Adrenal gland (tissue), 12 donors: ENCODE data around the gene PTPRD. TPM values are rescaled to one million over a fixed set of nuclear protein-coding genes. Genes with fewer than 3 reads are reported as not detected.

Source experiments
- DNase-seq, 7 donors: peaks; one replicate each; pipeline ENCODE4 v3.0.0-alpha.2; 2019 to 2020
- H3K27ac ChIP-seq, 5 donors: fragments of 200-600 bp; sonication (generic) in 4 of 5; 1 replicate in 3 of 5; 2 replicates in 2 of 5; pipeline versions ENCODE4 v1.5.1 to v1.8.0; 2016 to 2020; ENCODE audit warnings: mild to moderate bottlenecking in 1 of 5
- H3K27me3 ChIP-seq: fragments of 200-600 bp; 2 replicates; pipeline ENCODE4 v1.8.0; 2021
- H3K36me3 ChIP-seq, 2 donors: fragments of 200-600 bp; replicated peaks in 1 of 2; 1 replicate in 1 of 2; 2 replicates in 1 of 2; pipeline versions ENCODE4 v1.5.1 to v1.8.0; 2018 to 2022
- H3K4me1 ChIP-seq, 2 donors: fragments of 200-600 bp; replicated peaks in 1 of 2; 1 replicate in 1 of 2; 2 replicates in 1 of 2; pipeline versions ENCODE4 v1.5.1 to v1.8.0; 2018 to 2021
- H3K4me3 ChIP-seq, 4 donors: fragments of 200-600 bp; sonication (generic) in 3 of 4; one replicate each; pipeline ENCODE4 v1.5.1; 2016 to 2018
- H3K9me3 ChIP-seq, 3 donors: fragments of 200-600 bp; sonication (generic) in 1 of 3; replicated peaks in 1 of 3; 1 replicate in 2 of 3; 2 replicates in 1 of 3; pipeline versions ENCODE4 v1.5.1 to v1.8.0; 2016 to 2021
- CTCF ChIP-seq, 6 experiments: fragments of 450-650 bp in 4 of 6; fragments of 200-600 bp in 2 of 6; sonication (generic) in 1 of 6; IDR thresholded peaks; 1 replicate in 5 of 6; 2 replicates in 1 of 6; pipeline versions ENCODE4 v1.5.1 to v1.8.0; 2016 to 2021; ENCODE audit warnings: antibody characterized with exemption in 6 of 6, mild to moderate bottlenecking in 2 of 6, moderate library complexity in 1 of 6
- POLR2A ChIP-seq, 2 donors: fragments of 450-650 bp; IDR thresholded peaks; one replicate each; pipeline ENCODE4 v1.6.1; 2017; ENCODE audit warnings: antibody characterized with exemption in 2 of 2, mild to moderate bottlenecking in 2 of 2, moderate library complexity in 1 of 2
- WGBS, 4 donors: extraction: QIAGEN DNeasy Blood & Tissue Kit in 2 of 4; methylation state at CpG; one replicate each; pipeline versions ENCODE4 v1.1.5 to v1.1.7; 2013 to 2017; 5-methylcytosine and 5-hydroxymethylcytosine counted together
- intact Hi-C, 2 donors: fragments of 100-400 bp; cut with DNase I; formaldehyde crosslinking; loops; one replicate each; pipeline versions ENCODE4 v1.14.1 to v1.15.0; 2022 to 2023
- polyA plus RNA-seq, 3 donors: library from polyadenylated mRNA; stranded (reverse); fragments of 200-250 nt in 2 of 3; fragments of 350-450 nt in 1 of 3; fragmentation: Illumina TruSeq in 1 of 3; extraction: RNeasy Lipid Tissue Mini Kit (QIAGEN cat#74804) in 1 of 3; gene quantifications; one replicate each; pipeline ENCODE4 v1.2.3, GENCODE V29; 2013 to 2014
- total RNA-seq, 9 donors: library from RNA; depleted of rRNA in 4 of 9; stranded (reverse); fragments of >200 nt in 4 of 9; fragments of 120-200 nt in 1 of 9; fragmentation: NEBNext Ultra II Directional in 1 of 9; extraction: Animal tissue kit (Norgen Biotek cat#: 25700) in 1 of 9; gene quantifications; one replicate each; pipeline versions ENCODE4 v1.1.0 to v1.2.4, GENCODE V29; 2013 to 2023
- donor health status: healthy with polysubstance abuse.
- donor health status: Bipolar disorder and iron deficiency.
- donor health status: DM: yes; HTN: yes; CAD: no.
- donor health status: DM: no; HTN: no; CAD: no.
- donor health status: DM: no; HTN: no; CAD: no.
- donor health status: DM: yes; HTN: yes; CAD: no.

The PTPRD gene
- total and polyA plus RNA-seq, 12 donors = 0.61 to 71.2 (median 4.5) TPM

DNA sequence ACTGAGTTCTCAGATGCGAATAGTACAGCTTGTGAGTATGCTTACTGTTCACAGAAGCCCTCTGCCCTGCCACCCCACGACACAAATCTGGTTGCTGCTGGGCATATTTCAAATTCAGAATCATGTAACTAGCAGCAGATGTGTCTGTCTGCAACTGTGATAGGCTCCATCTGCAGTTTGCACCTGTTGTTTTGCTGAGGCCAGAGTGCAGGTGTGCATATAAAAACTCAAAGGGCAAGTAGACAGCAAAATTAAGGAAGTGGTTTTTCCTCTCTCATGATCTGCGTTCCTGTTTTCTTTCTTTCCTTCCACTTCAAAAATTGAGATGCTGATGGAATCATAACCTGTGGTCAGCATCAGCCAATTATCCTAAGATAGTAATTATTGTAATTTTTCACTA, 1000.5 kb downstream of the PTPRD start:
- 50 to 69% (median 58%) methylated on average over 3 of the region's 3 CpGs for WGBS, 4 donors
- no peaks in the 10 kb centered on the region for H3K9me3 ChIP-seq
- intact Hi-C loops = no loop called here
- TF ChIP-seq CTCF (IDR thresholded peaks at IDR 0.05) (no peak), POLR2A (IDR thresholded peaks at IDR 0.05) (no peak)
- DNase-seq = no peak
- no peaks in the 10 kb centered on the region for H3K36me3 ChIP-seq
- no peaks in the 10 kb centered on the region for H3K27me3 ChIP-seq
- H3K4me3 ChIP-seq = no peak overlapping the region
- H3K4me1 ChIP-seq = no peaks in the 10 kb centered on the region
- no peak overlapping the region for H3K27ac ChIP-seq

- intact Hi-C loops = loop anchor here (5.0 to 10.0 kb wide), 3 partner anchors 182 to 339 kb away; no protein-coding TSS in a partner anchor
- 63 to 76% (median 74%) methylated on average over 4 of the region's 4 CpGs for WGBS, 4 donors
- DNase-seq = no peak
These were observed 1007.1 kb downstream of the PTPRD start for GRCh38 chr9:9605681-9606080.

GRCh38 chr9:9603345-9603744, 1009.5 kb downstream of the PTPRD start:
- H3K36me3 ChIP-seq = no peaks in the 10 kb centered on the region
- no peak overlapping the region for H3K27ac ChIP-seq
- TF ChIP-seq CTCF (IDR thresholded peaks at IDR 0.05) (no peak), POLR2A (IDR thresholded peaks at IDR 0.05) (no peak)
- H3K4me3 ChIP-seq = no peak overlapping the region
- 72 to 100% (median 81%) methylated on average over 2 of the region's 2 CpGs; no CpG with 5 or more reads in 1 of the 4 donors for WGBS, 4 donors
- H3K4me1 ChIP-seq = no peaks in the 10 kb centered on the region
- no peaks in the 10 kb centered on the region for H3K27me3 ChIP-seq
- DNase-seq = no peak
- intact Hi-C loops = loop anchor here (10.0 kb wide), 2 partner anchors 191 to 341 kb away; no protein-coding TSS in a partner anchor
- H3K9me3 ChIP-seq = no peaks in the 10 kb centered on the region

More at GRCh38 chr9:9605681-9606080, 1007.1 kb downstream of the PTPRD start:
- no peak for TF ChIP-seq CTCF (IDR thresholded peaks at IDR 0.05)
- TF ChIP-seq POLR2A (IDR thresholded peaks at IDR 0.05) = no peak
- Histone ChIP-seq H3K4me3 (no peak overlapping the region), H3K27me3 (no peaks in the 10 kb centered on the region), H3K36me3 (no peaks in the 10 kb centered on the region), H3K27ac (no peak overlapping the region), H3K9me3 (no peaks in the 10 kb centered on the region), H3K4me1 (no peaks in the 10 kb centered on the region)

- no peak overlapping the region for H3K27ac ChIP-seq
- H3K27me3 ChIP-seq = no peaks in the 10 kb centered on the region
- TF ChIP-seq CTCF (IDR thresholded peaks at IDR 0.05) (no peak), POLR2A (IDR thresholded peaks at IDR 0.05) (no peak)
- H3K36me3 ChIP-seq = no peaks in the 10 kb centered on the region
- no peak for DNase-seq
- H3K4me3 ChIP-seq = no peak overlapping the region
- H3K4me1 ChIP-seq = no peaks in the 10 kb centered on the region
- WGBS, 4 donors = 76 to 83% (median 82%) methylated on average over 1 of the region's 1 CpG
- intact Hi-C loops = no loop called here
- H3K9me3 ChIP-seq = no peaks in the 10 kb centered on the region
These were observed 1014.1 kb downstream of the PTPRD start for GRCh38 chr9:9598723-9599122.
